Activated T-cell treated with anti-CD3 and anti-CD28 coated beads, Interleukin-2, amount 50 U/mL, for 4 hours (primary cell): ENCODE results near the gene PRDM10. TPM values are rescaled to one million over a fixed set of nuclear protein-coding genes. Genes with fewer than 3 reads are reported as not detected.

Experiments
- ATAC-seq, 2 donors: fragments of 200-7000 bp; cut with Tn5 transposase; one replicate each; pipeline ENCODE4 v1.10.0; 2021
- DNase-seq: peaks from one replicate; pipeline ENCODE4 v3.0.0-alpha.2; 2020
- H3K27me3 Mint-ChIP-seq: one replicate; pipeline ENCODE4 v1.8.0; 2021; ENCODE audit warnings: low read depth, mixed read lengths
- H3K36me3 Mint-ChIP-seq: one replicate; pipeline ENCODE4 v1.8.0; 2022; ENCODE audit warnings: mixed read lengths; ENCODE audit not compliant: insufficient read depth
- H3K4me1 Mint-ChIP-seq: one replicate; pipeline ENCODE4 v1.8.0; 2021; ENCODE audit warnings: low read depth, mixed read lengths
- H3K4me3 Mint-ChIP-seq: one replicate; pipeline ENCODE4 v1.8.0; 2021; ENCODE audit warnings: mild to moderate bottlenecking, moderate library complexity, mixed read lengths
- H3K9me3 Mint-ChIP-seq: one replicate; pipeline ENCODE4 v1.8.0; 2021; ENCODE audit warnings: mixed read lengths
- total RNA-seq, 3 donors: library from RNA; stranded (reverse); gene quantifications; one replicate each; pipeline ENCODE4 v1.2.1, GENCODE V29; 2021

Gene PRDM10
- total RNA-seq, 3 donors from 2014 or later = 10.1 to 13.9 (median 12.2) TPM

DNA sequence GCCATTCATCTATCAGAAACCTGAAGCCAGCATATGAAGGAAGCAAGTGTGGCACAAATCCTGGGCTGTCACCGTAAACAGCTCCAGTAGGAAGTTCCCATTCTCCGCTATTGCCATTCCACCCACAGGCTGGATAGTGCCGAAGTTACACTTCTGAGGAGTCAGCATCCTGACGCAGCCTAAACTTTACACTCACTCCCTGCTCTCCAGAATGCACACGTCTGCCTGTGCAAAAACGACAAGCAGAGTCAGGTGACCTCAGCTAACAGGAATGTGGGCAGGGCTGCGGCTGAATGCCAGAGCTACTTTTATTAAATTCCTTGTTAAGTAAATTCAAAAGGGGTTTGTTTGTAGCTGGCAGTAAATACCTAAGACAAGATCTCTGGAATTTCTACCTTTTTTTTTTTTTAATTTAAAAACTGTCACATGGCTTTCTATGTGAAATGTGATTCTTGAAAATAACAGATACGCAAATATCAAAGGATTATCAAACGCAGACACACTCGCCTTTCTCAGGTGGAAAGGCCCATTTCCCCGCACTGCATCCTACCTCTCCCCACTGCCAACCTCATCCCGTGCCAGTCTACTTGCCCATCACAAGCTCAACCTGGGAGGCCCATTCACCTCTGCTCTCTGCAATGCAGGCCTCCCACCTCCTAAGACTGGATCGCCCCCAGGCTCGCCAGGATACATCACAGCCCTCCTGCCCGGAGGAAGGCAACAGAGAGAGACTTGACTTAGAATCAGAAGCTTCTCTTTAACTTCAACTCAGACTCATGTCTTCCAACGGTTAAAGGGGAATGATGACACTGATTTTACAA, 140.7 kb downstream of the PRDM10 start:
- H3K4me3 Mint-ChIP-seq = no peak overlapping the region
- DNase-seq (no peak), ATAC-seq (no peak)
- H3K36me3 Mint-ChIP-seq = peaks cover 44% of the 10 kb centered on the region
- no peaks in the 10 kb centered on the region for H3K9me3 Mint-ChIP-seq
- peaks cover 51% of the 10 kb centered on the region for H3K4me1 Mint-ChIP-seq
- H3K27me3 Mint-ChIP-seq = no peaks in the 10 kb centered on the region

DNA sequence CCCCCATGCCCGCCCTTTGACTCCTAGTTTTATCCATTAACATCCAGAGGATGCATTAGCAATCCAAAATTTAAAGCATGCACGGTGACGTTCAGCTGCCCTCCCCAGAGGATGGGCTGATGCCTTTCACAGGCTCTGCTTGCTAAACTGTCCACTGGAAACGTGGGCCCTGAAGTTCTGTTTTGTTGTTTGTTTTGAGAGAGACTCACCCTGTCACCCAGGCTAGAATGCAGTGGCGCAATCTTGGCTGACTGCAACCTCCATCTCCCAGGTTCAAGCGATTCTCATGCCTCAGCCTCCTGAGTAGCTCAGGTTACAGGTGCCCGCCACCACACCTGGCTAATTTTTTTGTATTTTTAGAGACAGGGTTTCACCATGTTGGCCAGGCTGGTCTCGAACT, 146.6 kb downstream of the PRDM10 start:
- Mint-ChIP-seq H3K27me3 (no peaks in the 10 kb centered on the region), H3K4me3 (no peak overlapping the region), H3K4me1 (peaks cover 62% of the 10 kb centered on the region), H3K36me3 (peaks cover 18% of the 10 kb centered on the region), H3K9me3 (no peaks in the 10 kb centered on the region)
- no peak for ATAC-seq
- DNase-seq = no peak

DNA sequence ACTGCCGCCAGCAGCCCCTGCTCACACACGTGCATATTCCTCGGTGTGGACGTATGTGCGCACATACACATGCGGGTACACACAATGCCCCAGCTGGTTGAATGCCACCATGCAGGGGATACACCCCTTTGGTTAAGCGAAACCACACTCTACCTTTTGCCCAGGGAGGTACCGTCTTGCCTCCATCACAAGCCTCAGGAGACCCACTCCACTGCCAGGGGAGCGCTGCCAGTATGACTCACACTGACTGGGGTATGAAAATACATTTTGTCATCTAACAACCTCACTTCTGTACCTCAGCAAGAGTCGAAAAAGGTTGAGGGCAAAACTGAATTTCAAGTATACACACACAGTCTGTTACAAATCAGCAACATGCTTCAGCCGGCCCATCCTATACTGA, 147.5 kb downstream of the PRDM10 start:
- Mint-ChIP-seq H3K4me1 (peaks cover 55% of the 10 kb centered on the region), H3K36me3 (peaks cover 15% of the 10 kb centered on the region), H3K9me3 (no peaks in the 10 kb centered on the region), H3K4me3 (no peak overlapping the region), H3K27me3 (no peaks in the 10 kb centered on the region)
- ATAC-seq = no peak
- no peak for DNase-seq

- Mint-ChIP-seq H3K27me3 (no peaks in the 10 kb centered on the region), H3K4me1 (peaks cover 47% of the 10 kb centered on the region), H3K9me3 (no peaks in the 10 kb centered on the region), H3K4me3 (peak overlapping the region; percentile 49), H3K36me3 (peaks cover 12% of the 10 kb centered on the region)
- ATAC-seq (peak in 1 of 2 donors; percentile 44), DNase-seq (no peak)
Measured at GRCh38 chr11:129854232-129854805, 148.3 kb downstream of the PRDM10 start.

DNA sequence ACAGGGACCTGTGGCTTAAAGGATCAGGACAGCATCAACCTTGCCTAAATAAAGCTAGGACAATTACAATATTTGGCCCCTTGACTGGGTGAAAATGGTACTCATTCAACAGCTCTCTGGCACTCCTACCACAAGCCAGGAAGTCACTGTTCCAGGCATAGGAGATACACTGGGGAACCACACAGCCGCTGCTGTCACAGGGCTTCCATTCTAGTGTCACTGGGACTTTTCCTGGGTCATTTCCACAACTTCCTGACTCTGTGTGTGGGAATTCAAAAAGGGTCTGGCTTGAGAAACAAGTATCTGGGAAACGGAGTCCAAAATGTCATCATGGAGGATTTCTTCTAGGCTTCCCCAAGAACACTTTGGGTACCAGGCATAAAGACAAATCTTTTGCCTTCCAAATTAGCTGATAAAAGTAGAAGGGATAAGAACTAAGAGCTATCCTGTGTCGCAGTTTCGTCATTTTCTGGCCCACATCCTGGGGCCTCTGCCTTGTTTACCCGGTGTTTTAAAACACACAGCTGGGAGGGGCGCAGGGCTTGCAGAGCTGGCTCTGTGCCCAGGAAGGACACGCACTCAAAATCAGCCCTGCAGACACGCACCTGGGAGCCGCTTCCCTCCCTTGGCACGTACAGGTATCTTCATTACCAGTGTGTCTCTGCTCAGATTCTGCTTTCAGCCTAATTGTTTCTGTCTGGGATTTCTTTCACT, 149.0 kb downstream of the PRDM10 start:
- H3K36me3 Mint-ChIP-seq = peaks cover 12% of the 10 kb centered on the region
- ATAC-seq = peak; percentile 61 to 65
- no peaks in the 10 kb centered on the region for H3K9me3 Mint-ChIP-seq
- H3K27me3 Mint-ChIP-seq = no peaks in the 10 kb centered on the region
- H3K4me1 Mint-ChIP-seq = peaks cover 42% of the 10 kb centered on the region
- peak; percentile 25 for DNase-seq
- H3K4me3 Mint-ChIP-seq = peak overlapping the region; percentile 49

DNA sequence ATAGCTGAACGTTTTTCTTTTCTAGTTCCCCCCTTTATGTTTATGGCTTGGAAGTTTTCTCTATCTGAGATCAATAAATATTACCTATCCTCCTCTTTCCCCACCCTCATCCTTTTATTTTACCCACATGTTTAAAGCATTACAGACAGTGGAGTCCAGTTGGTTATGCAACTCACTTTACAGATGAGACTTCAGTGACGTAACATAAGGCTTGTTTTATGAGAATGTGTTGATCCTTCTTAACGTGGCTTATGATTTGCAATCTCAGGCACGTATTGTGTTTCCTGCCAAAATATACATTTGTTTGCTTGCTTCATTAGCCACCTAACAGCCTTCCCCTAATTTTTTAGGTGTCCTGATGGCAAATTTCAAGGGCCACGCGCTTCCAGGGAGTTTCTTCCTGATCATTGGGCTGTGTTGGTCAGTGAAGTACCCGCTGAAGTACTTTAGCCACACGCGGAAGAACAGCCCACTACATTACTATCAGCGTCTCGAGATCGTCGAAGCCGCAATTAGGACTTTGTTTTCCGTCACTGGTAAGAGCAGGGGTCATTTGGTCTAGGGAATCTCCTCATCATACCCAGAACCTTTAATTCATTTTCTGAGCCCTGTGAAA, 150.4 kb downstream of the PRDM10 start:
- Mint-ChIP-seq H3K9me3 (no peaks in the 10 kb centered on the region), H3K27me3 (no peaks in the 10 kb centered on the region), H3K36me3 (peaks cover 7% of the 10 kb centered on the region), H3K4me1 (peaks cover 33% of the 10 kb centered on the region), H3K4me3 (no peak overlapping the region)
- no peak for DNase-seq
- no peak for ATAC-seq

Other genes starting within 250 kb of the PRDM10 start
- gene TMEM45B, start 187.0 kb downstream of the PRDM10 start, total RNA-seq = under 1 TPM; 0.16 to 0.48 (median 0.33) TPM
- 10 to 100 TPM; 30.2 to 42.1 (median 39.0) TPM for gene NFRKB, start 107.3 kb downstream of the PRDM10 start, total RNA-seq
- gene APLP2, start 67.1 kb upstream of the PRDM10 start, total RNA-seq = 10 to 100 TPM; 53.5 to 70.6 (median 60.4) TPM
- gene ST14, start 156.9 kb upstream of the PRDM10 start, total RNA-seq = under 1 TPM; 0.21 to 0.30 (median 0.28) TPM